Erythroblast (primary cell): ENCODE results near the gene SEC14L3.

Source experiments
- DNase-seq, 2 experiments: peaks; one replicate each; lab custom pipeline; 2025; lab: John Stamatoyannopoulos, UW
- GATA1 ChIP-seq: IDR thresholded peaks from 2 replicates; pipeline ENCODE4 v1.6.1; 2011; ENCODE audit warnings: low read depth, mild to moderate bottlenecking, control low read depth, low read length, moderate library complexity
- POLR2A ChIP-seq: IDR thresholded peaks from 2 replicates; pipeline ENCODE4 v1.6.1; 2011; ENCODE audit warnings: mild to moderate bottlenecking, low read length

The SEC14L3 gene

GRCh38 chr22:30427871-30428270, 43.9 kb downstream of the SEC14L3 start:
- TF ChIP-seq GATA1 (no peak), POLR2A (no peak)
- DNase-seq, result peak; percentile 31 to 43

GRCh38 chr22:30426388-30427353, 45.1 kb downstream of the SEC14L3 start:
- no peak for TF ChIP-seq GATA1
- peak; percentile 68 for TF ChIP-seq POLR2A
- peak; percentile 87 to 88 for DNase-seq

GRCh38 chr22:30425616-30426387, 46.0 kb downstream of the SEC14L3 start, which contains the start of gene MTFP1:
TSS of gene MTFP1 (plus strand) at chr22:30425768. CDS start at chr22:30425880, 112 bp downstream.
- TF ChIP-seq GATA1 (no peak), POLR2A (no peak)
- peak; percentile 69 to 76 for DNase-seq

- TF ChIP-seq GATA1, result no peak
- TF ChIP-seq POLR2A, result no peak
- DNase-seq, result no peak
These were observed 46.5 kb downstream of the SEC14L3 start for GRCh38 chr22:30425327-30425615.

GRCh38 chr22:30424534-30425326, 47.1 kb downstream of the SEC14L3 start:
- peak; percentile 73 for DNase-seq
- TF ChIP-seq GATA1, result no peak
- TF ChIP-seq POLR2A, result no peak

GRCh38 chr22:30423959-30424533, 47.8 kb downstream of the SEC14L3 start:
- peak; percentile 99 to 100 for DNase-seq
- TF ChIP-seq GATA1 (no peak), POLR2A (peak; percentile 99)

GRCh38 chr22:30423301-30423958, 48.4 kb downstream of the SEC14L3 start:
- peak; percentile 74 to 79 for DNase-seq

GRCh38 chr22:30422481-30423300, 49.1 kb downstream of the SEC14L3 start:
- peak; percentile 79 to 87 for DNase-seq
- no peak for TF ChIP-seq GATA1

More at GRCh38 chr22:30423301-30423958, 48.4 kb downstream of the SEC14L3 start:
- no peak for TF ChIP-seq GATA1
- no peak for TF ChIP-seq POLR2A

GRCh38 chr22:30421695-30422480, 49.9 kb downstream of the SEC14L3 start:
- TF ChIP-seq POLR2A, result peak; percentile 98
- peak; percentile 51 for TF ChIP-seq GATA1
- peak; percentile 91 to 95 for DNase-seq

GRCh38 chr22:30420347-30421125, 51.3 kb downstream of the SEC14L3 start:
- peak; percentile 60 to 78 for DNase-seq
- TF ChIP-seq GATA1 (no peak), POLR2A (peak; percentile 37)

GRCh38 chr22:30416837-30417236, 55.0 kb downstream of the SEC14L3 start:
- no peak for DNase-seq
- TF ChIP-seq POLR2A (no peak), GATA1 (no peak)
